Subcutaneous abdominal adipose tissue (tissue), 5 donors: ENCODE measurements around the gene RNF208.

Experiments
- H3K27ac ChIP-seq: one replicate; pipeline ENCODE4 v1.7.0; 2013; ENCODE audit warnings: low read depth, mild to moderate bottlenecking, inconsistent platforms, low read length, moderate library complexity
- H3K27me3 ChIP-seq, 5 donors: one replicate each; pipeline ENCODE4 v1.7.0; 2013; ENCODE audit warnings: low read length in 5 of 5, inconsistent platforms in 1 of 5; ENCODE audit not compliant: control insufficient read depth in 5 of 5, insufficient read depth in 4 of 5
- H3K36me3 ChIP-seq, 5 donors: one replicate each; pipeline ENCODE4 v1.7.0; 2013; ENCODE audit warnings: low read length in 5 of 5; ENCODE audit not compliant: control insufficient read depth in 5 of 5, insufficient read depth in 5 of 5
- H3K4me1 ChIP-seq, 5 donors: one replicate each; pipeline ENCODE4 v1.7.0; 2013; ENCODE audit warnings: low read length in 5 of 5, mild to moderate bottlenecking in 3 of 5, moderate library complexity in 1 of 5; ENCODE audit not compliant: control insufficient read depth in 5 of 5, insufficient read depth in 5 of 5
- H3K4me3 ChIP-seq, 5 donors: one replicate each; pipeline ENCODE4 v1.7.0; 2013; ENCODE audit warnings: low read length in 5 of 5, low read depth in 1 of 5
- H3K9ac ChIP-seq, 5 donors: one replicate each; pipeline ENCODE4 v1.7.0; 2013; ENCODE audit warnings: low read length in 5 of 5, mild to moderate bottlenecking in 4 of 5, moderate library complexity in 3 of 5
- H3K9me3 ChIP-seq, 5 donors: one replicate each; pipeline ENCODE4 v1.7.0; 2013; ENCODE audit warnings: low read length in 5 of 5; ENCODE audit not compliant: control insufficient read depth in 5 of 5
- donor health status: healthy.
- donor health status: healthy.
- donor health status: healthy.
- donor health status: healthy.
- donor health status: healthy.

Gene RNF208

DNA sequence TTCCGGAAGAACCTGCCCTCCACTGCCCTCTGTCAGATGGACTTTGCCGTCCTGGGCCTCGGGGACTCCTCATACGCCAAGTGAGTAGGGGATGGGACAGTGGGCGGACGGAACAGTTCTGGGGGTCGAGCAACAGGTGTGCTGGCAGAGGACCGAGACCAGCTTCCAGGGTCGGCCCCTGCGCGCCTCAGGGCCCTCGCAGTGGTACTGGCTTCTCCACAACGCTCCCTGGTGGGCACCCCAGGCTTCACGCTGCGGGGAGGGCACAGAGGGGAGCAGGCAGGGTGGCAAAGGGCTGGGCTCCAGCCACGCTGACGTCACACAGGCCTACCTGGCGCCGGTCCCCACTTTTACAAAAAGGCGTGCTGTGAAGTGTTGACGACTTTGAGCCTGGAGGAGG is 9.5 kb downstream of the RNF208 start:
- H3K27me3 ChIP-seq, result no peaks in the 10 kb centered on the region
- H3K4me1 ChIP-seq, result peaks cover 0 to 10% (median 8%) of the 10 kb centered on the region in 5 donors
- no peak overlapping the region for H3K9ac ChIP-seq
- H3K36me3 ChIP-seq, result peaks cover 0 to 22% (median 12%) of the 10 kb centered on the region in 5 donors
- no peak overlapping the region for H3K27ac ChIP-seq
- no peak overlapping the region for H3K4me3 ChIP-seq
- no peaks in the 10 kb centered on the region for H3K9me3 ChIP-seq

DNA sequence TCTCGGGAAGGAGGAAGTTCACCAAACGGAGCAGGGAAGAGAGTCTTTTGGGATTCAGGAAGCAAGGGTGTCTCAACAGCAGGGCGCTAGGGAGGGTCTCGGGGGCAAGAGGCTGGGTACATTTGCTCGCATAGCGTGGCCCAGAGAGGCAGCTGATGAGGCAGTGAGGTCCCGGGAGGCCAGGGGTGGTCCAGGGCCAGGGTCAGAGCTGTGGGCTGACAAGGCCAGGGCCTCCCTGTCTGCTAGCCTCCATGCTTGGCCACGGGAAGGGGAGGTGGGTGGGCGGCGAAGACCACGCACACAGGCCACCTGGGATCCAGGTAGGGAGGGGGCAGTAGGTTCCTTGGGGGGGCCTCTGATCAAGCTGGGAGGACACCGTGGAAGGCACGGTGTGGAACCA is 10.5 kb downstream of the RNF208 start:
- H3K36me3 ChIP-seq, result peaks cover 0 to 20% (median 12%) of the 10 kb centered on the region in 5 donors

DNA sequence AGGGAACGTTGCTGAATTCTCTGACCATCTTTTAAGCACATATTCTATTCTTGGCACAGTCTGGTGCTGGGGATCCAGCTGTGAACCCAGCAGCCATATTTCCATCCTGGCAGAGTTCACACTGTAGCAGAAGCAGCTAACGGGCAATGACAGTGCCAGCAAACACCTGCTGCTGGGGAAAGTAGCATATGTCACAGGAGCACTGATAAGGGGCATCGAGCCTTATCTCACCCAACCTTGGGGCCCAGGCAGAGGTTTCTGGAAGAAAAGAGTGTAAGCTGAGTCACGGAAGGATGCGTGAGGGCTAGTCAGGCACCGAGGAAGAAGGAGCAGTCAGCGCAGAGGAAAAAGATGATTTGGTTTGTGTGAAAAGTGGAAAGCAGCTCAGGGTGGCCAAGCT is 15.4 kb downstream of the RNF208 start:
- Histone ChIP-seq H3K9ac (peak overlapping the region in 3 of 5 donors; percentile 25 to 97 (median 94)), H3K4me3 (peak overlapping the region in 3 of 5 donors; percentile 83 to 97 (median 96)), H3K27me3 (no peaks in the 10 kb centered on the region), H3K4me1 (peaks cover 16 to 45% (median 44%) of the 10 kb centered on the region in 5 donors), H3K9me3 (no peaks in the 10 kb centered on the region), H3K36me3 (peaks cover 0 to 7% (median 2%) of the 10 kb centered on the region in 5 donors), H3K27ac (no peak overlapping the region)

More for the DNA sequence above, 10.5 kb downstream of the RNF208 start:
- no peak overlapping the region for H3K9ac ChIP-seq
- no peak overlapping the region for H3K27ac ChIP-seq
- H3K4me1 ChIP-seq, result peaks cover 3 to 8% (median 5%) of the 10 kb centered on the region in 5 donors
- no peaks in the 10 kb centered on the region for H3K27me3 ChIP-seq
- no peak overlapping the region for H3K4me3 ChIP-seq
- H3K9me3 ChIP-seq, result no peaks in the 10 kb centered on the region

DNA sequence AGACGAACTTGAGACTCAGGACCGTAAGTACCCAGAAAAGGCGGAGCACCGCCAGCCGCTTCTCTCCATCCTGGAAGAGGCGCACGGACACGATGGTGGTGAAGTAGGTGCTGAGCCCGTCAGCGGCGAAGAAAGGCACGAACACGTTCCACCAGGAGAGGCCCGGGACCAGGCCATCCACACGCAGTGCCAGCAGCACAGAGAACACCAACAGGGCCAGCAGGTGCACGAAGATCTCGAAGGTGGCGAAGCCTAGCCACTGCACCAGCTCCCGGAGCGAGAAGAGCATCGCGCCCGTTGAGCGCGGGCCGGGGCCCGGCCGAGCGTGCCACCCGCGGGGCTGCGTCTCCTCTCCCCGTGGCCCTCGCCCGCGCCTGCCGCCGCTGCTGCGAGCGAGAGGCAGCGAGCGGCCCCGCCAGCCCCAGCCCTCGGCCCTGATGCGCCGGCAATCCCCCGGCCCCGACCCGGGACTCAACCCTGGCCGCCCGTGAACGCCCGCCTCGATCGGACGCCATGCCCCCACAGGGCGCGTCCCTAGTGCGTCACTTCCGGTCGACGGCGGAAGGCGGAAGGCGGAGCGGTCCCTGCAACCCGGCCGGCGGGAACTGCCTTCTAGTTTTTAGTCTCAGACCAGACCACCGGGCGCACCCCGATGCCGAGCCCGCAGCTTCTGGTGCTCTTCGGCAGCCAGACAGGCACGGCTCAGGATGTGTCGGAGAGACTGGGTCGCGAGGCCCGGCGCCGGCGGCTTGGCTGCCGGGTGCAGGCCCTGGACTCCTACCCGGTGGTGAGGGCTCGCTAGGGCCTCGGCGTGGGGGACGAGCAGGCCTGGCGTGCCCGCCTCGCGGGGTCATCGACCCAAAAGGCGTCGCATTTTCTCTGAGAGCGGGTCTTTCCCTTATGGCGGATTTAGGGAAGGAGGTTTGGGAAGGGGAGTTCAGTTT is 16.6 kb downstream of the RNF208 start, which contains the start of the genes NDOR1 and TMEM203:
Gene NDOR1, plus strand, starts transcription at position 575 of the 944 bp plus-strand sequence. Its CDS starts 78 bp downstream, at position 653.
Gene TMEM203, minus strand, starts transcription at position 523 of the 944 bp plus-strand sequence. Its CDS starts 234 bp downstream, at position 289.
- Histone ChIP-seq H3K36me3 (peaks cover 0 to 7% (median 2%) of the 10 kb centered on the region in 5 donors), H3K9me3 (no peaks in the 10 kb centered on the region), H3K27ac (peak within 1 kb of the TSS; percentile 78), H3K4me1 (peaks cover 16 to 53% (median 51%) of the 10 kb centered on the region in 5 donors), H3K4me3 (peak within 1 kb of the TSS; percentile 83 to 97 (median 96)), H3K9ac (peak within 1 kb of the TSS; percentile 80 to 97 (median 92)), H3K27me3 (no peaks in the 10 kb centered on the region)

DNA sequence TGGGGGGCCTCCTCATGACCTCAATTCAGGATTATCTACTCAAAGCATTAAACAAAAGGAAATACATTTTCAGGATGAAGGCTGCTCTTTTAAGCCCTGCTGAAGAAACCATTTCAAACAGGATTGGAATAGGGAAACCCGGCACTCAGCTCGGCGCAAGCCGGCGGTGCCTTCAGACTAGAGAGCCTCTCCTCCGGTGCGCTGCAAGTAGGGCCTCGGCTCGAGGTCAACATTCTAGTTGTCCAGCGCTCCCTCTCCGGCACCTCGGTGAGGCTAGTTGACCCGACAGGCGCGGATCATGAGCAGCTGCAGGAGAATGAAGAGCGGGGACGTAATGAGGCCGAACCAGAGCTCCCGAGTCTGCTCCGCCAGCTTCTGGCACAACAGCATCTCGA is 17.3 kb downstream of the RNF208 start:
- Histone ChIP-seq H3K27ac (peak overlapping the region; percentile 78), H3K36me3 (peaks cover 0 to 7% (median 2%) of the 10 kb centered on the region in 5 donors), H3K4me1 (peaks cover 16 to 55% (median 54%) of the 10 kb centered on the region in 5 donors), H3K27me3 (no peaks in the 10 kb centered on the region), H3K4me3 (peak overlapping the region; percentile 76 to 97 (median 96)), H3K9ac (peak overlapping the region; percentile 68 to 94 (median 92)), H3K9me3 (no peaks in the 10 kb centered on the region)

DNA sequence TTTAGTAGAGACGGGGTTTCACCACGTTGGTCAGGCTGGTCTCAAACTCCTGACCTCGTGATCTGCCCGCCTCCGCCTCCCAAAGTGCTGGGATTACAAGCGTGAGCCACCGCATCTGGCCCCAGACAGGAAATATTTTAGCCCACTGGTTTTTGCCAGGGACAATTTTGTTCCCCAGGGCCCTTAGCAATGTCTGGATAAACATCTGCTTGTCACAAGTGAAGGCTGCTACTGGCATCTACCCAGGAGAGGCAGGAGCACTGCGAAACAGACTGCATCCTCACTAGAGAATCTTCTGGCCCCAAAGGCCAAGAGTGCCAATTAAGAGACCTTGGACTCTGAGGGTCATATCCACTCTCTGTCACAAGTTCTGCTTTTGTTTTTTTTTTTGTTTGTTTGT is 19.1 kb downstream of the RNF208 start:
- no peaks in the 10 kb centered on the region for H3K27me3 ChIP-seq
- peak overlapping the region in 1 of 5 donors; percentile 40 for H3K9ac ChIP-seq
- H3K4me1 ChIP-seq, result peaks cover 16 to 72% (median 69%) of the 10 kb centered on the region in 5 donors
- H3K36me3 ChIP-seq, result no peaks in the 10 kb centered on the region
- no peak overlapping the region for H3K4me3 ChIP-seq
- no peaks in the 10 kb centered on the region for H3K9me3 ChIP-seq
- no peak overlapping the region for H3K27ac ChIP-seq

DNA sequence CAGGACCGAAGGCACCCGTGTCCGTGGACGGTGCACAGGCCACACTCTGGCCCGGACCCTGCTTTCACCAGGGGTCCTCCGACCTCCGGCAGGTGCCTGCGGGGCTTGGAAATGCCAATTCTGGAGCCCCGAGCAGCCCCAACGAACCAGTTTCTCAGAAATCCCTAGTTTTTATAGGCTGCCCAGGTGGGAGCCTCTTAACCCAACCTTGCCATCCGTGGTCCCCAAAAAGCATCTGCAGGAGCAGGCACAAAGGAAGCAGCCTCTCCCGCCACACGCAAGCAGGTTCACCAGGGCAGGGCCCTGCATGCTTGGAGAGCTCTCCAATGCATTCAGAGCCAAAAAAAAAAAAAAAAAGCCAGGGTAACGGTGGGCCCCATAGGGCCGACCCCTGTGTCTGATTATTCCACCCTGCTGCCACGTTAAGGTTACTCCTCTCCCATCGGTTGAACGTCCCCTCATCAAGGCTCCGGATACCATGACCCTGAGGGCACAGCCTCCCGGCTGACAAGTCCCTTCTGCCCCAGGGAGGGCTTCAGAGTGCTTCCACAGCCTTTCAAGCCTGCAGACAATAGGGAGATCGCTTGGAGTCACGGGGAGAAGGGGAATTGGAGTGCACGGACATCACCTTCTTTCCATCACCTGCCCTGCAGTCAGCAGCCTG is 20.7 kb downstream of the RNF208 start:
- H3K36me3 ChIP-seq, result no peaks in the 10 kb centered on the region
- peak overlapping the region in 4 of 5 donors; percentile 43 to 77 (median 61) for H3K9ac ChIP-seq
- peaks cover 13 to 69% (median 66%) of the 10 kb centered on the region in 5 donors for H3K4me1 ChIP-seq
- no peaks in the 10 kb centered on the region for H3K9me3 ChIP-seq
- no peaks in the 10 kb centered on the region for H3K27me3 ChIP-seq
- peak overlapping the region; percentile 70 for H3K27ac ChIP-seq
- peak overlapping the region; percentile 59 to 92 (median 71) for H3K4me3 ChIP-seq

DNA sequence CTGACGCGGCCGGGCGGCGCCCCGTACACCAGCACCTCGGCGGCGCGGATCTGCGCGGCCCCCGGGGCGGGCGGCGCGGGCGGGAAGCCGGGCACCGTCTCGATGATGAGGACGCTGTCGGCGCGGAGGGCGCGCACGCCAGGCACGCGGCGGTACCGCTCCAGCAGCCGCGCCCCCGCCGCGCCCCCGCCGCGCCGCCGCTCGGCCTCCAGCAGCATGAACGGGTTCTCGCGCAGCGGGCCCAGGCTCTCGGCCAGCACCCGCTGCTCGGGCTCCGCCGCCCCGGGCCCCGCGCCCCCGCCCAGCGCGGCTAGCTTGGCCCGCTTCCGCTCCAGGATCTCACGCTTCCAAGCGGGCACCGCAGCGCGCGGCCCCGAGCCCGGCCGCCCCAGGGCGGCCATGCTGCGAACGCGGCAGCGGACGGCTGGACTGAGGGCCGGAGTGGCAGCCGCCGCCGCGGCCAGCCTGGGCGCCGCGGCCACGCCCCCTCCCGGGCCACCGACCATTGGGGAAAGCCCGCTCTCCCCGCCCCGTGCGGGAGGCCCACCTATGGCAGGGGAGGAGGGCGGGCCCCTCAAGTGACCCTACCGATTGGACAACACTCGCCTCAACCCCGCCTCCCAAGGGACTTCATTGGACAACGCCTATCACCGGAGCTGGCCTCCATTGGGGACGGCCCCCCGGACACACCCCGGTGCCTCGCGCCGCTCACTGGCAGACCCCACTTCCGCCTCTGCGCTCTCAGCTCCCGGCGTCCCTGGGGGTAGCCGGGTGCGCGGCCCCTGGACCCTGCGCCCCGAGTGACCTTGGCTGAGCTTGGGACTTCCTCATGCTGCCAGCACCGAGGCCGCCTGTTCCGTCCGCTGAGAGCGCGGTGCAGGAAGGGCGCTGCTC is 21.5 kb downstream of the RNF208 start, which contains the start of gene TPRN:
Gene TPRN, minus strand, starts transcription at position 431 of the 894 bp plus-strand sequence. Its CDS starts 30 bp downstream, at position 401.
- peak within 1 kb of the TSS; percentile 59 to 92 (median 71) for H3K4me3 ChIP-seq
- peak within 1 kb of the TSS; percentile 70 for H3K27ac ChIP-seq
- no peaks in the 10 kb centered on the region for H3K9me3 ChIP-seq
- no peaks in the 10 kb centered on the region for H3K27me3 ChIP-seq
- H3K4me1 ChIP-seq, result peaks cover 10 to 65% (median 58%) of the 10 kb centered on the region in 5 donors
- H3K9ac ChIP-seq, result peak within 1 kb of the TSS in 4 of 5 donors; percentile 43 to 77 (median 61)
- H3K36me3 ChIP-seq, result no peaks in the 10 kb centered on the region
